GM19035 (cell line): ENCODE measurements around the gene SGSM1.

Source experiments
- ATAC-seq: cut with Tn5 transposase; IDR thresholded peaks from one replicate; pipeline ENCODE4 v1.9.1; 2021; ENCODE audit not compliant: unreplicated experiment

SGSM1 gene

DNA sequence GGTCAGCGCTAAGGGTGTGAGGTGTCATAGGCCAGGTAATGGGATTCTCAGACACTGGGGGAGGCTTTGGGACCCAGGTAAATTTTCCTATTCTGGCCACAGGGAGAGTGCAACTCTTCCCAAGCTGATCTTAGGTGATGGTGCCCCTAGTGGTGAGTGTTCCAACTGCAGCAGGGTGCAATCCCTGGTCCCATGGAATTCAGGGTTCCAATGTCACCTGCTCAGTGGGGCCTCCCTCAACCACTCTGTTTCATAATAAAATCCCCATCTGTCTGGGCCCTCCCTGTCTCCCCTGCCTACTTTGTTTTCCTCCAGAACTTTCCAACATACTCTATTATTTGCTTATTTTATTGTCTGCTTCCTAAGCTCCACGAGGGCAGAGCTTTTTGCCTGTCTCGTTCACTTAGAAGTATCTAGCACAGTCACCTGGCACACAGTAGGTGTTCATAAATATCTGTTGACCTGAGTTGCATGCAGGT lies 2.9 kb upstream of the SGSM1 start:
- ATAC-seq: no peak

DNA sequence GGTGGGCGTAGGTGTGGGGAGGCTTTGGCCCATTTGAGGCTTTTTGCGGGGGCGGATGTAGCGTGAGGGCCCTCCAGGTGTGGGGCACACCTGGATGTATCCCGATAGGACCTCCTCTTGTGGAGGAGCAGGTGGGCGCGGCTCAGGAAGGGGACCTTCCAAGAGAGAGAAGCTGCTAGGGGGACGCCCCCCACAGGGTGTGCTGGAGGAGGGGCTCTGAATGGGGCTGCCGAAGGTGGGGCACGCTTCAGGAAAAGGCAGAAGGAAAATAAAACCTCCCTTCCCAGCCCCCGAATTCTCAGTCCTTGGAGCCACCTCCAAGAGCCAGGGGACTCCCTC lies 621 bp downstream of the SGSM1 start:
- ATAC-seq: no peak

DNA sequence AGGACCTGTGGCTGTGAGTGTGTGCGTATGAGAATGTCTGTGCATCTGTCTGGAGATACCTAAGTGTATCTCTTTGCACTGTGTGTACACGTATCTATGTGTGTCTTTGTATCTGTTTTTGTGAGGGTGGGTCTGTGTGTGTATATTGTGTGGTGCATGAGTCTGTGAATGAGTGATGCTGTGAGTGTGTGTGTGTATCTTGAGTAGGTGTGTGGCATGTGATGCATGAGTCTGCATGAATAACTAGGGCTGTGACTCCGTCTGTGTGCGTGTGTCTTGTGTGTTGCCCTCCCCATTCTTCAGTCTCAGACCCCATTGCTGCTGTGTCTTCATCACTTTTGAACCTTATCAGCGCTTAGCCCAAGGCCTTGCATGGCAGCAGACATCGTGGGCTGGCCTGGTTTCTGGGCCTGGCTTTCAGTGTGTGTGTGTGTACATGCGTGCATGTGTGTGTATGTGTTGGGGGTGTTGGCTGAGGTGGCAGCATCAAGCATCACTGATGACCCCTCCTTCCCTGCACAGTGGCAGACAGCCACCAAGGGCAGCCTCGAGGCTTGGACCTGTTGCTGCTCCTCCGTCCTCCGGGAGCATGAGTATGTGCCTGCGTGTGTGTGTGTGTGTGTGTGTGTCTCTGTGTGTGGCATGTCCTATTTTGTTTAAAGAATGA lies 1.4 kb downstream of the SGSM1 start:
- ATAC-seq: no peak

DNA sequence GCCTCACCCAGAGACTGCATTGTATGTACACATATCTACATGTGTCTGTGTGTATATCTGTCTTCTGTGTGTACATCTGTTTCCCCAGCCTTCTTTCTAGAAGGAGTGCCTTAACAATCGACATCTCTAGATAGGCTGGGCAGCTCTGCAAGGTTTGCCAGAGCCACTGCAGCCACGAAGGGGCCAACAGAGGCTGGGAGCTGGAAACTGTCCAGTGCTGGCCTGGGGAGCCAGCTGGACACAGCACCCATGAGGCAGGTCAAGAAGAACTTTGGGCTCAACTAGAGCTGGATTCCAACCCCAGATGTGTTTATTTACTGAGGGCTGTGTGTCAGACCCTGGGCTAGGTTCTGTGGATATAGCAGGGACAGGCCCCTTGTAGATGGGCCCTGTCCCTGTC lies 3.3 kb downstream of the SGSM1 start:
- no peak for ATAC-seq

DNA sequence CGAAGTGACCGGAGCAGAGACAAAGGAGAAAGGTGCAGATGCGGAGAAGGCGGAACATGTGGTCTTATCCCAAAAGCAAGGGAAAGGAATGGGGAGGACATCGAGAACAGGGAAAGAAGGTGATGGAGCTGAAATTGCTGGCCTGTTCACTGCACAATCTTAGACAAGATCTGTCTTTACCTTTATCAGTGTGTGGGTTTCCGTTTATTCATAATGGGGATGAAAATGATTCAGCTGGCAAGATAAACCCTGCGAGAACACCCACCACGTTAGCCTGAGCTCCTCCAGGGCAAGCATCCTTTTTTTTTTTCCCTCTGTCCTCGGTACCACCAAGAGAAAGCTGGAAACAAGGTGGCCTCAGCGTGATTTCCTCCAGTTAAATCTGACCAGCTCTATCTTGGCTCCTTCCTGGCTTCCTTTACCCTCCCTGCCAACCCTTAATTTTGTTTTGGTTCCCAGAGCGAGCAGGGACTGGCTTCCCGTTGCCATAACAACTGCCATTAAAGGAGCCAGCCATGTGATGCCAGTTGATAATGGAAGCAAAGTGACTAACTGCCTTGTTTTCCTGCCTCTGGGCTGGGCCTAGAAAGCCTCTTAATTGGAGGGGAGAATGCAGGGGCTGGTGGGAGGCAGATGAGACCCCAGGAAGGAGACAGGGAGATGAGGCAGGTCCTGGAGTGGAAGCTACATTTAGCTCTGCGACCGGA lies 4.2 kb downstream of the SGSM1 start:
- no peak for ATAC-seq

DNA sequence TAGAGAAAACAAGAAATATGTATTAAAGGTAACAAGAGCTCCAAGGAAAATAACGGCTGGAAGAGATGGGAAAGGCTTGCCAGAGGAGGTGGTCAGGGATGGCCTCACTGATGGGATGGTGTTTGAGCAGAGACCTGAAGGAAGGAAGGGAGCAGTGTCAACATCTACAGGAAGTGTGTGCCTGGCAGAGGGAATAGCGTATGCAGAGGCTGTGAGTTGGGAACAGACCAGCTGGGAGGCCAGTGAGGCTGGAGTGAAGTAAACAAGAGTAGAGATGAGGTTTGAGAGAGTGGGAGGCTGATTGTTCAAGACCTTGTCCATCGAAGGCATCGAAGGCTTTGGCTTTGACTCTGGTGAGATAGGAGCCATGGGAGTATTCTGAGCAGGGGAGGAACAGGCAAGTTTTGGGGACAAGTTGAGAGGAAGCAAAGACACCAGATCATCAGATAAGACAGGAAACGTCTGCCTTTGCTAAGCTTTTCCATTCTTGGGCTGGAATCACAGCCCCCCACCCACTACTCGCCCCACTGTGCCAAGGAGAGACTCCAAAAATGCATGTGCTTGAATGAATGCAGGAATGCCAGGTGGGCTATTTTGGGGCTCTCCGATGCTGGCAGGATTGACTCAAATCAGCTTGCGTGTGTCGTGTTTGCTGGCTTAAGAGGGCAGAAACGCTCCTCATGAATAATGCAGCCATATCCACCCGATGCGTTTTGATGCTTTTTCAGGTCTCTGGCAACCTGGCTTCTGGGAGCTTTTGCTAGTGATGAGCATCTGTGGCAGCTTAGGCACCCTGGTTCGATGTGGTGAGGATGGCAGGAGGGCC lies 7.2 kb downstream of the SGSM1 start:
- ATAC-seq: no peak

DNA sequence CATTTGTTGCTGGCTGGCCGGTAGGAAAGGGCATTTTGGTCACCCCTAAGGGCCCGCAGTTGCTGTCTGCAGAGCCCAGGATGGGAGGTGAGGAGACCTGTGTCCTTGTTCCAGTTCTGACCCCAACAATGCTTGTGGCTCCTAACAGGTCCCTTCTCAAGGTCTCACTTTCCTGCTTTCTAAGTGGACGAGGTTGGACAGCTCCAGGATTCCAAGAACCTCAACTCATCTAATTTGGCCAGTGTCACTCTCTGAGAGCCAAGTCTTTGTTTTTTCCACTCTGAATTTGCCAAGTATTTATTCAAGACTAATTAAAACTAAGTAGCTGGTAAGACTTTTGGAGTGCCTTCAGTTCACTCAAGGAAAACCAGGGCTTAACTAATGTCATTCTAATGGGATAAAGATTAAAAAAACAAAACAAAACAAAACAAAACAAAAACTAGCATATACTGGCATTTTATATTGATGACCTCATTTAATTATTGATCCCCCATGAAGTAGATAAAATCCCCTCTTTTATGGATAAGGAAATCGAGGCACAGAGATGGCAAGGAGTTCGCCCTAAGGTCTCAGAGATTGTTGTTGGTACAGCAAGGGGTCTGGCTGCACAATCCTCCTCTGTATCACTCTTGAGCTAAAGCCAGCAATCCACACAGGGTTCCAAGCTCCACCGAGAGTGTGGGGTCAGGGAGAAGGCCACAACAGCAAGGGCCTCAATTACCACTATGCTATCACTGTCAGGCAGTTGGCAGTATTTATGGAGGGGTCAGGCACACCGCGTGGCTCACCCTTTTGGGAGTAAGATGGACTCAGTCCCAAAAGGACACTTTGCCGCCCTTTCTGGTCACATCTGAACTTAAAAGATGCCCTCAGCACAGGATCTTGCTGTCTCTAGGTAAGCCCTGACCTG lies 8.1 kb downstream of the SGSM1 start:
- ATAC-seq: no peak

DNA sequence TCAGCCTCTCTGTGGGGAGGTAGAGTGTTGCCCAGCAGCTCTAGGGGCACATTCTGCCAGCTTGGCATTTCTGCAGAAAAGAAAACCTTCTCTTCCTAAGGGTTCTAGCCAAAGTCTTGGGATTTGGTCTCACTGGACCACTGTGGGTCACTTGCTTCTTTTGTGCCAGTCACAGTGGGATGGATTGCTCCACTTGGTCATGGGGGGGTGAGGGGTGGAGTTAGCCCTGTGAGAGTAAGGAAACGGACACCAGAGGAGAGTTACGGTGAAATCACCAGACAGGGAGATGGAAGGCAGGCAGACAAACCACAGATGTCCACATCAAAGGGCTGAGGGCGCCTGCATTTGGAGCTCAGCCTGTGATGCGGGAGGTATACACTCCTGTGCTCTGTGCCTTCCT lies 10.8 kb downstream of the SGSM1 start:
- ATAC-seq: no peak

DNA sequence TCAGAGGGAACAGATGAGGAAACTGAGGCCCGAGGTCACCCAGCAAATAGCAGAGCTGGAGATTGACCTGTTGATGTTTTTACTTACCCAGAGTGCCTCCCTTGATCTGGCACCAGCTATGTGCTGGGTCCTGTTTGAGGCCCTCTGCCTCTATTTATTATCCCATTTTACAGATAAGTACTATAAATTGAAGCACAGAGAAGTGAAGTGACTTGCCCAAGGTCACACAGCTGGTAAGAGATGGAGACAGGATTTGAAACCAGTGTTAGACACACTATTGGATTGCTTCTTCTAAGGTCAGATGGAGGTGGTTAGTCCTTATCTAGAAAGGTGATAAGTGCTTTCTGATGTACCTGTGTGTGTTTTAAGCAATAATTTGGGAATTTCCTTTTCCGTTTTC lies 13.5 kb downstream of the SGSM1 start:
- ATAC-seq: no peak

DNA sequence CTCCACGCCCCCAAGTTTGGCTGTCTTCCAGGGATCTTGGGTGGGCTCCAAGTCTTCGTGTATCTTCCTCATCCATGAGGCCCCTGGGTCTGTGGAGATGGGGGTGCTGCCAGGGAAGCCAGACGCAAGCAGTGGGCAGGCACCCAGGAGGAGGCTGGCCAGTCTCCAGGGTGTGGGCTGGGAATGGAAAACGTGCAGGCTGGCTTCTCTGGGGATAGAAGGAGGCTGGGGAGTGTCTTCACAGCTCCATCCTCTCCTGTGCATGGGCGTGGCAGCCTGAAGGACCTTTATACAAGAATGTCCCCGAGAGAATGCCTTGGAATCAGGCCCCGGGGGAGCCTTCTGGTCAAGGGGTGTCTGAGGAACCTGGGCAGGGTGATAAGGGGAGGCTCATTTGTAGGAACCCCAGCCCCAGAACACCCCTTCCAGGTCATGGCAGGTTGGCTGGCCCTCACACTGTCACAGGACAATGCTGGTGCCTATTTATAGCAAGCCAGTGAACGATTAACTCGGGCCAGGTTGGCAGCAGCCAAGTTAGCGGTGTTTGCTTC lies 14.0 kb downstream of the SGSM1 start:
- no peak for ATAC-seq

DNA sequence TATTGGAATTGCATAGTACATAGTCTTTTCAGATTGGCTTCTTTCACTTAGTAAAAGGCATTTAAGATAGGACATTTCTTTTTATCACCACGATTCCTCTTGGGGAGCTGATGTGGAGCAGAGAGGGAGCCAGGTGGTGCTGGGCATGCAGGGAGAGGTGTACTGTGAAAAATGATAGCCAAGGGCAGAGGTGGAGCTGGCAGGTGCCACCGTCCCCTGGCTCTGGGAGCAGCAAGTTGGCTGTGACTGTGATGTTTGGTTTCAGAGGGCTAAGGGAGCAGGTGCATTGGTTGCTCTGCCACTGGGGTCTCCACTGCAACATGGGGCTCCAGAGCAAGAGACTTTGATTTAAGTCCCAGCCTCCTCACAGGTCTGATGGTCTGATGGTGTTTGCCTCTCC lies 16.5 kb downstream of the SGSM1 start:
- ATAC-seq: no peak

DNA sequence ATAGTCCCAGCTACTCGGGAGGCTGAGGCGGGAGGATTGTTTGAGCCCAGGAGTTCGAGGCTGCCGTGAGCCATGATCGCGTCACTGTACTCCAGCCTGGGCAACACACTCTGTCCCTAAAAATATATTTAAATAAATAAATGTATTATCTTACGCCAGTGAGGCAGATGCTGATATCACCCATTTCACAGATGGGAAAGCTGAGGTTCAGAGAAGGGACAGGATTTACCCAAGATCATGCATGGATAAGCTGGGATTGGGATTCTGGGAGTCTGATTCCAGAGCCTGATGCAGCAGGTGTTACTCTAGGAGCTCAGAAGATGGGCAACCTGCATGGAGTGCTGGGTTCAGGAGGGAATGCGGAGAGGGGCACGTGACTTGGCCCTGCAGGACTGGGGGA lies 17.8 kb downstream of the SGSM1 start:
- ATAC-seq: no peak

DNA sequence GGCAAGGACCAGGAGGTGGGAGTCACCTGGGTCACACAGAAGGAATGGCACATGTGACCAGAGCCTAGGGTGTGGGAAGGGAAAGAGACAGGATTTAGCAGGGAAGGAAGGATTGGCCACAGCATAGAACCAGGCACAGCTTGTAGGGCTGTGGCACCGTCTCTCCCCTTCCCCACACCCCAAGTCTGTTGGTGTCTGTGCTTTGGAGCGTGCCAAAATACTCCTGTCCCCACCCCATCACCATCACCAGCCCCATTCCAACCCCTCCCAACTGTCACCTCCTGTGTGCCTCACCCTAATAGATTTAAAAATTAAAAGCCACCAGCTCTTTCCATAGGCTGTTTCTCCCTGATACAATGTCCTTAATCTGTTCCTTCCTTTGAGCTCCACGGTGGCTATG lies 18.2 kb downstream of the SGSM1 start:
- no peak for ATAC-seq

DNA sequence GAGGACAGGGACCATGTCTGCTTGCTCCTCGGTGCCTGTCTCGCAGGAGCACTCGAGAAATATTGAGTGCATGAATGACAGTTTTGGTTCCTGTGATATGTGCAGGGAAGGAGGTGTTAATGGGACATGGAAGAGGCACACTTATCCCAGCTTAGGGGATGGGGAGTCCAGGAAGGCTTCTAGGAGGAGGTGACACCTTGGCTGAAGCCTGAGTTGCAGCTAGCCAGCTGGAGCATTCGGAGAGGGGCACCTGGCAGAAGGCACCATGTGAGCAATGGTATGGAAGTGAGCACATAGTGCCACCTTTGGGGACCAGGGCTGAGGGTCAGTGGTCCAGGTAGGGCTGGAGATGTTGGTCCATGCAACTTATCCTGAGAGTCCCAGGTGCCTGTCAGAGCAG lies 18.9 kb downstream of the SGSM1 start:
- ATAC-seq: no peak

DNA sequence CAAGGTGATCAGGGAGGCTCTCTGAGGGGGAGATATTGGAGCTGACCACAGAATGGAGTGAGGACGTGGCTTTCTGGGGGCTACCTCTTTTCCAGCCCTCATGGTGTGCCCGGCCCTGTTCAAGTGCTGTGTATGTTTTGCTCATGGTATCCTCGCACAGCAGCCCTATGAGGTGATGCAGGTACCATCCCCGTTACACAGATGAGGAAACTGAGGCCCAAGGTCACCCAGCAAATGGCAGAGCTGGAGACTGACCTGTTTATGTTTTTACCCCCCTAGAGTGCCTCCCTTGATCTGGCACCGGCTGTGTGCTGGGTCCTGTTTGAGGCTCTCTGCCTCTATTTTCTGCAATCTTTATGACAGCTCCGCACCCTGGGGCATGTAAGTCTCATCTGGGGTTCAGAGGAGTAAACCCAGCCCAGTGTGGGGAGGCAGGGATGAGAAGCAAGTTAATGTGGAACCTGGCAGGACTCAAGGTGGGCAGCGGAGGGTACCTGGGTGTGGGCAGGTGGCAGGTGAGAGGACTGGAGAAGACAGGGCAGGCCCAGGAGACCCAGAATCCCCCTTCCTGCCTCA lies 20.8 kb downstream of the SGSM1 start:
- no peak for ATAC-seq

DNA sequence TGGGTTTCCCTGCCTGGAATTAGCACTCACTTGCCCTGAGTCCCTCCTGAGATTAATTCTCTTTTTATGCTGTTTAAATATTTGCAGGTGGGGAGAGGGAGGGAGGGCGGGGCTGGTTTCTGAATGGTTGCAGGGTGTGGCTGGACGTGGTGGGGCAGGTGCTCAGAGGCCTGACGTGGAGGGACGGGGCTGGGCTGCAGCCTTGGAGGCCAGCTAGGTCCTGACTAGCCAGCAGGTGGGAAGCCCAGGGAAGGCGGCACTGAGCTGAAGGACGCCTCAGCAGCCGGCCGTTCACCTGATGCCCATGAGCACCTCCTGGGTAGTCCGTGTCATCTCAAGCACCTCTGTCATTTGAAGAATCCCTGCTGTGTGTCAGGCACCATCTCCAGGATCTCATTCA lies 21.3 kb downstream of the SGSM1 start:
- ATAC-seq: no peak

DNA sequence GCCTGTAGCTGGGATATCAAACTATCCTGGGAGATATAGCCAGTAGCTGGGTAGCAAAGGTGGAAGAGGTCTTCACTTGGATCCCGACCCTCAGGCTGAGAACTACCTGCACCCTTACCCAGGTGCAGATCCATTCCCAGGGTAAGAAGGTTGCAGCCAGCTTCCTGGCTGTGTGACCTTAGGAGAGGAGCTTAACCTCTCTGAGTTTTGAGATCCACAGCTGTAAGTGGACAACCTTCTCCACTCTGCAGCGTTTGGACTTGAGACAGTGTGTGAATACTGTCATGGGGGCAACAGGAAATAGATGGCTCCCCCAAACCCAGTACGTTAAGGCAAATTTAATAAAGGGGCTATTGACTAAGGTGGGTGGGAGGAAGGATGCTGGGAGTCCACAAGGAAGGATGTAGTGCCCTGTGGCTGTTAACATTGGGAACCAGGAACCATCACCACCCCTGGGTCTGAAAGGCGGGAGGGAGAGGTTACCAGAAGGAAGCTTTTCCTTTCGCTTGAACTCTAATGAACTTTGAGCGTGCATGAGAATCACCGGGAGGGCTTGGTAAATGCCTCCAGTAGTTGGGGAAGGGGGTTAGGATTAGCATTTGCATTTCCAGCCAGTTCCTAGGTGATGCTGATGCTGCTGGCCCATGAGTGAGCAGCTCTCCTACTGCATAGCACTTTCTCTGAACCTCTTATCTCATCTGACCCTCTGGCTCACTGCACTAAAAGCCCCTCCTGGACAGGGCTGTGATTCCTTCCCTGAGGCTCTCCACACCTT lies 24.4 kb downstream of the SGSM1 start:
- ATAC-seq: no peak

DNA sequence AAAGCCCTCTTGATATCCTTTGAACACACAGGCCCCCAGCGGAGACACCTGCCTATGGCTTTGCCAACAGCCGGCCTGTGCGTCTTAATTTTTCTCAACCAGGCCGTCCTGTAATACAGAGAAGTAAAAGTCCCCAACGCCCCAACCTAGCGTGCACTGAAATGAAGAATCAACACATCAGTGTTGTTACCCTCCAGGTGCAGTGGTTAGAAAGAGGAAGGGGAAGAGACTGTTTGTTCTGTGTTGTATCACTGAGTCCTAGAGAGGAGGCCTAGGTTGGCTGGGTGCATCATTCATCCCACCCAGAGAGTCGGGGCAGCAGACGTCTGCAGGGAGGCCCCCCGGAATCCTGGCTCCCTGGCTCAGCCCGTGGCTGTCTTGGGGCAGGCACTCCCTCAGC lies 25.7 kb downstream of the SGSM1 start:
- no peak for ATAC-seq

DNA sequence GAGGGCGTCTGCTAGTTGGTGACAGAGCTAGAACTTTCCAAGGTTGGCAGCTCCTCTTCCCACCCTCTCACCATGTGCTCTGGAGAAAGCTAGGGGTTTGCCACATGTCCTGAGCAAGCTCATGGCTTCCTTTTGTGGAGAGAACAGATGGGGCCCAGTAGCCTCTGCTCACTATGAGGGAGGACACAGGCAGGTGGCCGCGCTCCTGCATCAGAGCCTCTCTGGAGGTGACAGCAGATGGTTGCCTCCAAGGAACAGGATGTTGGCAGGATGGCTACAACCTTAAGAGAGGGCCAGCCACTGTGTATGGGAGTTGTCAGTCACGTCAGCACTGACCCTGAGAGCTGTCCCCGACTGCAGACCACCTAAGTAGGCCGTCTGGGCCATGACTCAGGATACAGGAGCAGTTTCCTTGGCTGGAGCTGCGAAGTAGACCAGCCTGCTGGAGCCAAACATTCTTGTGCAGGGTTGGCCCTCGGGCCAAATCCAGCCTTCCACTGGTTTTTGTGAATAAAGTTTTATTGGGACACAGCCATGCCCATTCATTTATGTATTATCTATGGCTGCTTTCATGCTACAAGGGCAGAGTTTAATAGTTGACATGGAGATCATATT lies 28.0 kb downstream of the SGSM1 start:
- ATAC-seq: no peak
